ENCODE results near the gene ELP1. TPM values are rescaled to one million over a fixed set of nuclear protein-coding genes. Genes with fewer than 3 reads are reported as not detected.
"Not testable (repeated sequence)": the region's sequence is repeated elsewhere in the genome, so short reads cannot be mapped to it uniquely, and the experiment has no call there.

Gene ELP1
- total RNA-seq, 1 donor from 2014 or later, result 20.1 TPM

DNA sequence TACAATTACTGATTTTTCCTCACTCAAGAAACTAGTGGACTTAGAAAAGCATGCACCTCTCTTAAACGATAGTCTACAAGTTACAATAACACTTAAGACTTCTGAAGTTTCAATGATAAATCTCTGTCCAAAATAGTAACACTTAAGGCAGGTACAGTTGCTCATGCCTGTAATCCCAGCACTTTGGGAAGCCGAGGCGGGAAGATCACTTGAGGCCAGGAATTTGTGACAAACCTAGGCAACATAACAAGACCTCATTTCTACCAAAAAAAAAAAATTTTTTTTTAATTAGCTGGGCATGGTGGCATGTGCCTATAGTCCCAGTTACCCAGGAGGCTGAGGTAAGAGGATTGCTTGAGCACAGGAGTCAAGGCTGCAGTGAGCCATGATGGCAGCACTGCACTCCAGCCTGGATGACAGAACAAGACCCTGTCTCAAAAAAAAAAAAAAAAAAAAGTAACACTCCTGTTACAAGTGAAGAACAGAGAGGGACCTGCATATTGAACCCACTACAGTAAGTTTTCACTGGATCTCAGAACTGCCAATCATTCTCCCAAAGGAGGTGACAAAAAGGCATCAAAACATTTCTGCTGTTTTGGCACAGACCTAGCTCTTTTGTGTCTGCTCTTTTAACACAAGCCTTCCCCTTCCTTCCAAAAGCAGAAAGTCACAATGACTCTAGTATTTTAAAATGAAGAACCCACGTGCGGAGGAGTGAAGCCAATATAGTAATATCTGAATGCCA lies 3.8 kb upstream of the ELP1 start:
- ATAC-seq (ENCODE audit: poor library complexity) (no peak), DNase-seq (no peak)
- intact Hi-C loops (cut with DNase I), result loop anchor here (10.0 kb wide), 1 partner anchor 77 kb away; the partner anchor contains the start of gene CTNNAL1

DNA sequence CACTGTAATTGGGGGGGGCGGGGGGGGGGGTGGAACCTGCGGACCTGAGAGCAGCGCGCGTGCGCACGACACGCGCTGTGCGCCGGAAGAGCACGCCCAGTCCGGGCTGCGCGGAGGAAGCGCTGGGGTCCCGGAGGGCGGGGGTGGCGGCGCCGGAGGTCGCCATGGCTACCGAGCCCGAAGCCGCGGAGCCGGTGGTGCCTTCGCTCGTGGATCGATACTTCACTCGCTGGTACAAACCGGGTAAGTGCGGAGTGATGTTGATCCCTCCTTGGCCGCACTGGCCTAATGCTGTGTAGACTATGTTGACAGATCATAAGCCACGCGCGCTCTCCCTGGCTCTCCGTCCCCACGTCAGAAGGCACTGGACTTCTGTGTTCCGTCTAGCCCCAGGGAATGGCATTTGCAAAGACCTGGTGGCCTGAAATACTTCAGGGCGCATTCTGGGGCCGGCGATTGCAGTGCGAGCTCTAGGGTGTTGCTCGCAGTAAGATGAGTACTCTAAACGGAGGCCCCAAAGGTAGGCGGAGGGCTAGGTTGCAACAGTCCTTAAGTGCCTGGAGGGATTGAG lies 484 bp upstream of the ELP1 start, which contains the start of gene ABITRAM:
Gene ABITRAM, plus strand, starts transcription at position 78 of the 571 bp plus-strand sequence. Its CDS starts 87 bp downstream, at position 165.
- ATAC-seq (ENCODE audit: poor library complexity) (peak; percentile 96), DNase-seq (peak; percentile 87)
- intact Hi-C loops (cut with DNase I), result loop anchor here (10.0 kb wide), 1 partner anchor 80 kb away; the partner anchor contains the start of gene CTNNAL1

DNA sequence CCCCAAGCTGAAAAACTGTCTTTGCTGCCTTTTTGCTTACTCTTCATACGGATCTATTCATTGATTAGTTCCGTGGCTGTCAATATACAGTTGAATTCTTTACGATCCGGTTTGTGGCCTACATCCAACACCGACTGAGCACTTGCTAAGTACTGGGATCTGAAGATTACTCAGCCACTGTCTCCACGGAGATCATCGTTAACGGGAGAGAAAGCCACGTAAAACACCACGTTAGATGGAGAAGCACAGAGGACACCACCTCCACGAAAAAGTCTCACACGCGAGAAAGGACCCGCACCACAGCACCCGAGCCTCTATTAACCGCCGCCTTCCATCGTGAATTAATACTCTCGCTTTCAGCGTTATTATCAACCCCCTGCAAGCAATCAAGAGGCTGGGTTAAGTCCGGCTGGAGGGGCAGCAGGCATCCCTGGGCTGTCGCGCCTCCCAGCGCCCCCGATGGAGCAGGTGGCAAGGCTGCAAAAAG lies 650 bp downstream of the ELP1 start:
- no peak for DNase-seq
- intact Hi-C loops (cut with DNase I), result loop anchor here (10.0 kb wide), 1 partner anchor 82 kb away; the partner anchor contains the start of gene CTNNAL1
- ATAC-seq (ENCODE audit: poor library complexity), result no peak

DNA sequence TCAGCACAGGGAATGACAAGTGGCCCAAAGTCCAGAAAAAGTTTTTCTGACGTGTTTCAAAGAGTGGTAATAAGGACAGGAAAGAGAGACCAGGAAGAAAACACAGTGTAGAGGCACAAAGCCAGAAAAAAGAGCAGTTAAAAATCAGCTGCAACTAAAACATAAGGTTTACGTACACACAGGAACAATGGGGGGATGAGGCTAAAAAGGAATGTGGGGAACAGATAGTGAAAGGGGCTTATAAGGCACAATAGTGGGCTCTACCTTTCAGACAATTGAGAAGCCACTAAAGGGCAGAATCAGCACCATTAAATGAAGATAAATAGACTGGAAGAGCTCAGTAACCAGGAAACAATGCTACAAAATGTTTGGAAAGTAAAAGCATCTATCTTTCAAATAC lies 5.5 kb downstream of the ELP1 start:
- no peak for DNase-seq
- intact Hi-C loops (cut with DNase I), result no loop called here
- ATAC-seq (ENCODE audit: poor library complexity), result no peak

DNA sequence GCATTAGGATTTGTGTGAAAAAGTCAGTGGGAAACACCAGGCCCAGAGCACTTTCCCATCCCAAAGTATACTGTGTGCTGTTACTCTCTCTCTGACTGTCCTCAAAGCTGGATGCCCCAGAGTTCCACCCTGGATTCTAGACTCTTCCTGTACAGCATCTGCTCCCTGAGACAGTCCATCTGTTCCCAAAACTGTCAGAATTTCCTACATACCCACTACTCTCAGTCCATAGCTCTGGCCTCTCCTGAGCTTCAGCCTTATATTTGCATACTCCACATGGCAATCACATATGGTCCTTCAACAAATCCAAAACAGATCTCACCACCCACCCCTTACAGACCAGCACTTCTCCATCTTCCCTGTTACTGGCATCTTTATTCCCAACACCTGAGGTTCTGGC lies 9.5 kb downstream of the ELP1 start:
- intact Hi-C loops (cut with DNase I), result no loop called here
- no peak for ATAC-seq (ENCODE audit: poor library complexity)
- DNase-seq, result no peak

DNA sequence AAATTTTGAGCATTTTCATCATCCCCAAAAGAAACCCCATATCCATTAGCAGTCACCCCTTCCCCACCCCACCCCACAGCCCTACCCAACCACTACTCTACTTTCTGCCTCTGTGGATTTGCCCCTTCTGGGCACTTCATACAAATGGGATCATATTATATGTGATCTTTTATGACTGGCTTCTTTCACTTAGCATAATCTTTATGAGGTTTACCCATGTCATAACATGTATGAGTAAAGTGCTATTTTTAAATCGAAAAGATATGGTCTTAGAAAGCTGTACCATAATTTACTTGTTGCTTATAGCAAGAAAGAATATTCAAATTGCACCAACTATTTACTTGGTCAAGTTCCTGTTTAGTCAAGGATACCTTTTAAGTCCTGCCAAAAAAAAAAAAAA lies 12.7 kb downstream of the ELP1 start:
- intact Hi-C loops (cut with DNase I), result no loop called here
- DNase-seq, result no peak
- no peak for ATAC-seq (ENCODE audit: poor library complexity)

DNA sequence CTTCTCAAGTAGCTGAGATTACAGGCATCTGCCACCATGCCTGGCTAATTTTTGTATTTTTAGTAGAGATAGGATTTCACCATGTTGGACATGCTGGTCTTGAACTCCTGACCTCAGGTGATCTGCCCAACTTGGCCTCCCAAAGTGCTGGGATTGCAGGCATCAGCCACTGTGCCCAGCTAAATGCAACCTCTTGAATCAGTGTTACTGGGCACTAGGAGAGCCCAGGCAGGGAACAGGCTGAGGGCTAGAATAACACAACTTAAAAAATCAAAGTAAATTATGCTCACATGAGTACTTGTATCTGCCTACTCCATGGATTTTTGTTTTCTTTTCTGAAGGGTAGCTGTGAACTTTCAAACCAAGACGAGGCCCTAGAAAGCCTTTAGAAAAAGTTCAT lies 13.5 kb downstream of the ELP1 start:
- DNase-seq; ATAC-seq (ENCODE audit: poor library complexity); intact Hi-C loops (cut with DNase I): not testable (repeated sequence)

DNA sequence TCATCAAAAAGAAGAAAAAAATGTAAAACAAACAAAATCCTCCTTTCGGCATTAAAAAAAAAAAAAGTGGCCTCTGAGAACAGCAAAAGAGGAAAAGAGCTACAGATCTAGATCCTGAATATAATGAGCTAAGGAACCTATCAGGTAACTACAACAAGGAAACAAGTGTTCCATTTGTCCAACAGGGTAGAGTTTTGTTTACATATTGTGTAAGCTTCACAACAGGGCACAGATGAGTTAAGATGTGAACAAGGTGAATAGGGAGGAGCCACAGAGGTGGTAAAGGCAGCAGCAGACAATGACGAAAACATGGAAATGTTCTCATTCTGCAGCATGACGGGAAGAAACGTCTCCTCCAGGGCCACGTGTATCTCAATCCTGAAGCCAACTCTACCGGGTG lies 14.4 kb downstream of the ELP1 start:
- DNase-seq, result no peak
- intact Hi-C loops (cut with DNase I), result no loop called here
- no peak for ATAC-seq (ENCODE audit: poor library complexity)

DNA sequence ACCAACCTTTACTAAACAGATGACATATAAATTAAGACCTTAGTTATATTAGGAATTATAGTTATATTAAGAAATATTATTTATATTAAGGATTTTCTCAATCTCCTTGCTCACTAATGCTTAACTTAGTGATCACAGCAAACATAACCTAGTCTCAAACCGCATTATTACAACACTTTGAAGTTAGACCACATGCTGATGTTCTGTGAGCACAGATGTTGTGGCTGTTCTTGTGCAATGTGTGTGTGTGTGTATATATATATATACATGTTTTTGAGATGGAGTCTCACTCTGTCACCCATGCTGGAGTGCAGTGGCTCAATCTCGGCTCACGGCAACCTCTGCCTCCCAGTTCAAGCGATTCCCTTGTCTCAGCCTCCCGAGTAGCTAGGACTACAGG lies 20.5 kb downstream of the ELP1 start:
- DNase-seq (no peak), ATAC-seq (ENCODE audit: poor library complexity) (no peak)
- intact Hi-C loops (cut with DNase I), result no loop called here

DNA sequence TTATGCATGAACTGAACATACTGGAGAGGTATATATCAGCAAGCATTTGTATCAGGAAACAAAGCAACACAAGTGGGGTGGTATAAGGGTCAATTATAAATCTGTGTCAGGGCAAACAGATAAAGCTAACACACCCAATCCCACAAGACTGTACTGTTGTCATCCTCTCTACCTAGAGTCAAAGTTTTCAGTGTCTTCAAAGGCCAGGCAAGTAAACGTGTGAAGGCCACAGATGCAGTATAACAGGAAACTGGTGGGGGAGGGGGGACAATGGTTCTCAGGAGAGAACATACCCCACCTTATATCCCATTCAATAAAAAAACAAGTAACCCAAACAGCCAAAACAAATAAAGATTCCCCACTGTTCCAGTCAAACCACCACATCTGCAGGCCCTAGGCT lies 22.1 kb downstream of the ELP1 start:
- ATAC-seq (ENCODE audit: poor library complexity) (no peak), DNase-seq (no peak)
- intact Hi-C loops (cut with DNase I), result no loop called here

DNA sequence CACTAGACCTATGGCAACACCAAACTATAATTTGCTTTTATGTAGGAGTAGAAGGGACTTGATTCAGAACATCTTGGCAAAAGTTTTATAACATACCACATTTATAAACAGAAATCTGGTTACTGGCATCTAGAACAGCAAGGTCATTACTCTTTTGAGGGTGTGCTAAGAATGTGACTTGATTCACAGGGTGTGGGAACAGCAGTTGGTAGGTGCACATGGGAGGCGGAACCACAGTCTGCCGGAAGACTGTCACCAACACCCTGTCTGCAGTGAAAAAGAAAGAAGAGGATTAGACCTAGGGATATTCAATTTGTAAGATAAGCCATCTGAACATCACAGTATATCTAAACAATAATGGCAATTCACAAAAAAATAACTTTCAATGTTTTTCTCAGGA lies 23.0 kb downstream of the ELP1 start:
- no peak for DNase-seq
- intact Hi-C loops (cut with DNase I), result no loop called here
- no peak for ATAC-seq (ENCODE audit: poor library complexity)

DNA sequence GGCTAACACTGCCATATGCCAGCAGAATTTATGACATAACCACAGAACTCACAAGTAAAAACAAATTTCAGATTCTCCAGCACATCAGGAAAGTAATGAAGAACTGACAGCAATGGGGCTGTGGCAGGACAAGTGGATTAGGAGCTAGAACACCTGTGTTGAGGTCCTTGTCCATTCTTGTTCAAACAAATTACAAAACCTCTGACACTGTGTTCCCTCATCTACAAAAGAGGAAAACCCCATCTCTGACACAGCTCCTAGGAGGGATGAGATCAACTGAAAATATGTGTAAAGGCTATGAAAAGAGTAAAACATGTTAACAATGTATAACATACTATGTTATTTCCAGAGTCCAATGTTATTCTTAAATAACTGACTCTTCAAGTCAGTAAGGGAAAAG lies 23.5 kb downstream of the ELP1 start:
- DNase-seq (no peak), ATAC-seq (ENCODE audit: poor library complexity) (no peak)
- intact Hi-C loops (cut with DNase I), result no loop called here

DNA sequence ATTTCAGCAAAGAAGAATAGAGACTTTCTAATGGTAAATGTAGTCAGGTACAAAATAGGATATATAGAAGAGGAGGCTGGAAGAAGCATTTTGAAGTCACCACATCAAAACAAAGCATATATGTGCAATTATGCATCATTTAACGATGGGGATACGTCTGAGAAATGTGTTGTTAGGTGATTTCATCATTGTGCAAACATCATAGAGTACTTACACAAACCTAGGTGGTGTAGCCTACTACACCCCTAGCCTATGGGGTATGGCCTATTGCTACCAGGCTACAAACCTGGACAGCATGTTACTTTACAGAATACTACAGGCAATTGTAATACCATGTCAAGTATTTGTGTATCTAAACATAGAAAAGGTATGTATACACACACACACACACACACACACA lies 28.4 kb downstream of the ELP1 start:
- DNase-seq, result no peak
- intact Hi-C loops (cut with DNase I), result no loop called here
- ATAC-seq (ENCODE audit: poor library complexity), result no peak

DNA sequence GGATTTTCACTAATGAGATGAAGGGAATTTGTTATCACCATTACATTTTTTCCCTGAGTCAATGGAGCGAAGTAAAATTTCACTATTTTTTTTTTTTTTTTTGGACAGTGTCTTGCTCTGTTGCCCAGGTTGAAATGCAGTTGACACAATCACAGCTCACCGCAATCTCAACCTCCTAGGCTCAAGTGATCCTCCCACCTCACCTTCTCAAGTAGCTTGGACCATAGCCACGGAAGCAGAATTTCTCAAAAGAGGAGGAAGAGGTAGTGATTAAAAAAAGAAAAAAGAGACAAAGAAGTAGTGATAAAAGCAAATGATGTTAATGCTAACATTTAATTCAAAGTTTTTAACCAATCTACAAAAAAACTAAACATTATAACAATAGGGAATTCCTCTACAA lies 29.8 kb downstream of the ELP1 start:
- ATAC-seq (ENCODE audit: poor library complexity) (no peak), DNase-seq (no peak)
- intact Hi-C loops (cut with DNase I), result no loop called here

DNA sequence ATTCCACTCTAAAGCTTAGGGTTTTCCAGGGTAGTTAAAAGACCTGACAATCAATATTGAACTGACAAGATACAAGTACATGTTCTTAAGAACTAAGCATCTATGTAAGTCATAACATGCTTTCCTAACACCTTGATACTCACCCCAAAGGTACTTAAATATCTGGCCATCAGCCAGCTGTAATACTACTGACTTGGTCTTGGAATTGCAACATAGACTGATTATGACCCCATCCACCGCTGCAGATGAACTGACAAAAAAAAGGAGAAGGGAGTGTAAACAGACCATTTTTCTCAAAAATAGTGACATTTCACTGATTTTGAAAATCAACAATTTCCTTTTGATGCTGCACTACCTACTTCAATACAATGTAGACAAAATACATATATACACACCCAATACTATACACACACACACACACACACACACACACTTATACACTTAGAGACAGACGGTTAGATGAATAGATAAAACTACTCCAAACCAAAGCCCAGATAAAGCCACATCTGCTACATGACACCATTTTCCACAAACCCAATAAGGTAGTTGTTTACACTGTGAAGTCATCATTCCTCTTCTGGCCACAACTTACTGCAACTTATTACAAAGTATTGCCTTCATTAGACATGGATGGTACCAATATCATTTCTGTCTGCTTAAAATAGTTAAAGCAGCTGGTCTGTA lies 30.4 kb downstream of the ELP1 start:
- DNase-seq (no peak), ATAC-seq (ENCODE audit: poor library complexity) (no peak)
- intact Hi-C loops (cut with DNase I), result no loop called here

DNA sequence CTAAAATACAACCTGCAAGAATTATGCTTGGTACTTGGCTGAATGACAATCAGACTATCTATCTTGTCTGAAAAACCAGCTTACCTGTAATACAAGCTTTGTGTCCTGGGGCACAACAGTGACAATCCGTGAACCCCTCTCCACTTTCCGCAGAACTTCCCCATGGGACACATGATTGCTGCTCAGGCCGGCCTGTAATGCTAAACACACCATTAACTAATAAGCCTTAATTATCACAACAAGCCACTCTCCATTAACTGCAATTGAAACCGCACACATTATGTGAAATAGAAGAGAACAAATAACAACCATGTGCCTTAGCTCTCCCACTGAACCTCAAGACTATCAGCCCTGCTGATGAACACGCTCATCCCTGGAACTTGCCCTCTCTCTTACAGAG lies 33.7 kb downstream of the ELP1 start:
- DNase-seq, result no peak
- intact Hi-C loops (cut with DNase I), result no loop called here
- ATAC-seq (ENCODE audit: poor library complexity), result no peak

DNA sequence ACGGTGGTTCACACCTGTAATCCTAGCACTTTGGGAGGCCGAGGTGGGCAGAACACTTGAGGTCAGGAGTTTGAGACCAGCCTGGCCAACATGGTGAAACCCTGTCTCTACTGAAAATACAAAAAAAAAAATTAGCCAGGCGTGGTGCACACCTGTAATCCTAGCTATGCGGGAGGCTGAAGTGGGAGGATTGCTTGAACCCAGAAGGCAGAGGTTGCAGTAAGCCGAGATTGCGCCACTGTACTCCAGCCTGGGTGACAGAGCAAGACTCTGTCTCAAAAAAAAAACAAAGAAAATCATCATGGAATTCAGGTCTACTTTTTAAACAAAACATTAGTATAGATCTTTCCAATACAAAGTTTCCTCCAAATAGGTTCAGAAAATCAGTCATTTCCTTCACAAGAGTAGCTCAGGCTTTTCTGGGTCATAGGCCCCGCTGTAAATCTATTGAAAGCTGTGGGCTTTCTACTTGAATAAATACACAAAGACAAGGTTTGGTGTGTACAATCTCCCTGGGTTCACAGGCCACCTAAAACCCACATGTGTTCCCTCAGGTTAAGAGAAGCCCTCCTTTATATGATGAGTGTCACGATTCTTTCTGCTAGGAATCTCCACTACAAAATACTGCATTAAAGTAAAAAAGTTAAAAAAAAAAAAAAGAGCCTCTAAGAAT lies 34.8 kb downstream of the ELP1 start:
- ATAC-seq (ENCODE audit: poor library complexity); DNase-seq: not testable (repeated sequence)
- intact Hi-C loops (cut with DNase I), result loop anchor here (10.0 kb wide), 1 partner anchor 506 kb away; no protein-coding TSS in a partner anchor

DNA sequence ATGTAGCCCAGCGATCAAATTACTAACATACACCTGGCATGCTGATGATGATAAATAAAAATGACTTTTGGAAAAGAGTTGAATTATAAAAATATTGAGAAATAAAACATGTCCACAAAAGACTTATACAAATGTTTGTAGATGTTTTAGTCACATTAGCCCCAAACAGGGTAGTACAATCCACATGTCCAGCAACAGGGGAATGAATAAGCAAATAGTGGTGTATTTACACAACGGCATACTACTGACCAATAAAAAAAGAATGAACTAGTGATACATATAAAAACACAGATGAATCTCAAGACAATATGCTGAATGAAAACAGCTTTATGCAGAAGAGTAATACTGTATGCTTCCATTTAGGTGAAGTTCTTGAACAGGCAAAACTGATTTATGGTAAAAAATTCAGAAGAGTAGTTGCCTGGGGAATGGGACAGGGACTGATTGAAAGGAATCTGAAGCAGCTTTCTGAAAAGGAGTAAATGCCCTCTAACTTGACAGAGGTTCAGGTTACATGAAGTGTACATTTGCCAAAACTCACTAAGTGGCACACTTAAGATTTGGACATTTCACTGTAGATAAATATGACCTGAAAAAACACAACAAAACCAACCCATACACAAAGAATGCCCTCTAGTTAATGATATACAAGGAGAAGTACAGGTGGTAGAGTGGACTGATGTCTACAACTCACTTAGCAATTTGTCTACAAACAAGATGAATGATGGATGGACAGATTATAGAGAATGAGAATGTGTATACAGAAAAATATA lies 36.4 kb downstream of the ELP1 start:
- intact Hi-C loops (cut with DNase I), result loop anchor here (10.0 kb wide), 1 partner anchor 507 kb away; no protein-coding TSS in a partner anchor
- ATAC-seq (ENCODE audit: poor library complexity) (no peak), DNase-seq (no peak)
